ENCODE measurements around the gene CAB39L.

- TF ChIP-seq CTCF (IDR thresholded peaks at IDR 0.05; ENCODE audit: insufficient read depth, low read length, poor library complexity, severe bottlenecking) (no peak), EZH2phosphoT487 (conservative IDR thresholded peaks at IDR 0.05; ENCODE audit: low read length) (no peak)
Observed at GRCh38 chr13:49295244-49295643, 148.6 kb downstream of the CAB39L start.
